WERI-Rb-1 (cell line): ENCODE results near the gene FUCA1.
"Not testable (repeated sequence)": the region's sequence is repeated elsewhere in the genome, so short reads cannot be mapped to it uniquely, and the experiment has no call there.

Experiments used
- DNase-seq: peaks from one replicate; pipeline ENCODE4 v3.0.0-alpha.2; 2020
- H3K27ac ChIP-seq: fragments of 250-450 bp; sonication (Bioruptor Pico); 2 replicates; pipeline ENCODE4 v1.5.1; 2020; ENCODE audit warnings: mild to moderate bottlenecking, moderate library complexity
- H3K27me3 ChIP-seq: fragments of 250-450 bp; sonication (Bioruptor Pico); 2 replicates; pipeline ENCODE4 v1.5.1; 2021; ENCODE audit warnings: mild to moderate bottlenecking, low read depth, moderate library complexity; ENCODE audit not compliant: insufficient read depth, severe bottlenecking
- H3K36me3 ChIP-seq: fragments of 250-450 bp; sonication (Bioruptor Pico); 2 replicates; pipeline ENCODE4 v1.5.1; 2020; ENCODE audit warnings: mild to moderate bottlenecking, moderate library complexity
- H3K4me3 ChIP-seq: 2 replicates; pipeline ENCODE4 v1.5.1; 2011; ENCODE audit warnings: low read depth, mild to moderate bottlenecking, control low read depth, low read length
- H3K9me3 ChIP-seq: fragments of 250-450 bp; sonication (Bioruptor Pico); 2 replicates; pipeline ENCODE4 v1.5.1; 2021; ENCODE audit warnings: mild to moderate bottlenecking, moderate library complexity; ENCODE audit not compliant: severe bottlenecking
- CTCF ChIP-seq: IDR thresholded peaks from 2 replicates; pipeline ENCODE4 v1.5.1; 2011; ENCODE audit warnings: low read depth, mild to moderate bottlenecking, control low read depth, inconsistent platforms, low read length

The FUCA1 gene

GRCh38 chr1:23843644-23844043, 24.4 kb downstream of the FUCA1 start:
- TF ChIP-seq CTCF: no peak
- Histone ChIP-seq H3K27me3 (no peaks in the 10 kb centered on the region), H3K27ac (no peak overlapping the region), H3K36me3 (peaks cover 29% of the 10 kb centered on the region), H3K9me3 (no peaks in the 10 kb centered on the region), H3K4me3 (no peak overlapping the region)
- DNase-seq: no peak

- no peaks in the 10 kb centered on the region for H3K9me3 ChIP-seq
Observed at GRCh38 chr1:23838401-23838866, 29.7 kb downstream of the FUCA1 start.

GRCh38 chr1:23837908-23838307, 30.2 kb downstream of the FUCA1 start:
- Histone ChIP-seq H3K4me3 (no peak overlapping the region), H3K36me3 (no peaks in the 10 kb centered on the region), H3K27ac (no peak overlapping the region), H3K9me3 (no peaks in the 10 kb centered on the region), H3K27me3 (no peaks in the 10 kb centered on the region)
- no peak for TF ChIP-seq CTCF
- no peak for DNase-seq

More at GRCh38 chr1:23838401-23838866, 29.7 kb downstream of the FUCA1 start:
- H3K27me3 ChIP-seq: no peaks in the 10 kb centered on the region
- no peak overlapping the region for H3K27ac ChIP-seq
- no peaks in the 10 kb centered on the region for H3K36me3 ChIP-seq
- DNase-seq: peak; percentile 61
- peak overlapping the region; percentile 30 for H3K4me3 ChIP-seq
- TF ChIP-seq CTCF: no peak

- Histone ChIP-seq H3K36me3 (no peaks in the 10 kb centered on the region), H3K9me3 (no peaks in the 10 kb centered on the region), H3K4me3 (no peak overlapping the region), H3K27ac (no peak overlapping the region), H3K27me3 (no peaks in the 10 kb centered on the region)
- TF ChIP-seq CTCF: no peak
- no peak for DNase-seq
Observed at GRCh38 chr1:23836037-23836436, 32.1 kb downstream of the FUCA1 start.

GRCh38 chr1:23834156-23834555, 33.9 kb downstream of the FUCA1 start:
- not testable (repeated sequence) for H3K27ac ChIP-seq, H3K27me3 ChIP-seq, H3K36me3 ChIP-seq, H3K4me3 ChIP-seq, H3K9me3 ChIP-seq
- DNase-seq: peak; percentile 15

GRCh38 chr1:23827717-23828116, 40.4 kb downstream of the FUCA1 start:
- no peaks in the 10 kb centered on the region for H3K9me3 ChIP-seq
- H3K27ac ChIP-seq: no peak overlapping the region
- no peak for TF ChIP-seq CTCF
- no peaks in the 10 kb centered on the region; the same call in 1 of the 2 replicates for H3K36me3 ChIP-seq
- no peaks in the 10 kb centered on the region for H3K27me3 ChIP-seq
- no peak overlapping the region for H3K4me3 ChIP-seq
- no peak for DNase-seq

- H3K9me3 ChIP-seq: not testable (repeated sequence)
Observed at GRCh38 chr1:23826590-23826989, 41.5 kb downstream of the FUCA1 start.

More at GRCh38 chr1:23826590-23826989, 41.5 kb downstream of the FUCA1 start:
- H3K27ac ChIP-seq, DNase-seq, H3K27me3 ChIP-seq, H3K36me3 ChIP-seq, H3K4me3 ChIP-seq: not testable (repeated sequence)
